GM23248 (cell line): ENCODE data around the gene ARIH2.

Experiments
- EZH2 ChIP-seq: fragments of 200-600 bp; sonication (generic); IDR thresholded peaks from 2 replicates; pipeline ENCODE4 v1.6.1; 2018; ENCODE audit warnings: antibody characterized with exemption, mild to moderate bottlenecking; ENCODE audit not compliant: insufficient read depth, poor library complexity, severe bottlenecking
- EZH2phosphoT487 ChIP-seq: fragments of 200-600 bp; sonication (generic); IDR thresholded peaks from 2 replicates; pipeline ENCODE4 v1.6.1; 2018; ENCODE audit warnings: antibody characterized with exemption, moderate library complexity, mild to moderate bottlenecking, low read depth; ENCODE audit not compliant: insufficient read depth

DNA sequence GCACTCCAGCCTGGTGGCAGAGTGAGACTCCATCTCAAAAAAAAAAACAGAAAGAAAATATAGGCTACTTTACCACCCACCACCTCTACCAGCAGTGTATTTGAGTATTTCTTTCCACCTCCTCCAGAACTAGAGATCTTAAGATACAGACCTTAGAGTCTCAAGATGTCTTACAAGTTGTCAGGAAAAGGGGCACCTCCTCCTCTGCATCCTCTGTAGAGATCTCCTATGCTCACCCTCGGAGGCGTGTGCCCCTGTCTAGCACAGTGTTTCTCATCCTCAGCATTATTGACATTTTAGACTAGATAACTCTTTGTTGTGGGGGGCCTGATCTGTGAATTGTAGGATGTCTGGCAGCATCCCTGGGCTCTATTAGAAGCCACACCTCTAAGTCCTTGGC lies 43.7 kb downstream of the ARIH2 start:
- TF ChIP-seq EZH2 (no peak), EZH2phosphoT487 (no peak)
